WERI-Rb-1 (cell line): ENCODE measurements around the gene SF3B1.

Experiments used
- DNase-seq: peaks from one replicate; pipeline ENCODE4 v3.0.0-alpha.2; 2020
- H3K27ac ChIP-seq: fragments of 250-450 bp; sonication (Bioruptor Pico); 2 replicates; pipeline ENCODE4 v1.5.1; 2020; ENCODE audit warnings: mild to moderate bottlenecking, moderate library complexity
- H3K27me3 ChIP-seq: fragments of 250-450 bp; sonication (Bioruptor Pico); 2 replicates; pipeline ENCODE4 v1.5.1; 2021; ENCODE audit warnings: mild to moderate bottlenecking, low read depth, moderate library complexity; ENCODE audit not compliant: insufficient read depth, severe bottlenecking
- H3K36me3 ChIP-seq: fragments of 250-450 bp; sonication (Bioruptor Pico); 2 replicates; pipeline ENCODE4 v1.5.1; 2020; ENCODE audit warnings: mild to moderate bottlenecking, moderate library complexity
- H3K4me3 ChIP-seq: 2 replicates; pipeline ENCODE4 v1.5.1; 2011; ENCODE audit warnings: low read depth, mild to moderate bottlenecking, control low read depth, low read length
- H3K9me3 ChIP-seq: fragments of 250-450 bp; sonication (Bioruptor Pico); 2 replicates; pipeline ENCODE4 v1.5.1; 2021; ENCODE audit warnings: mild to moderate bottlenecking, moderate library complexity; ENCODE audit not compliant: severe bottlenecking
- TF ChIP-seq, protein P1 (sequence below): IDR thresholded peaks from 2 replicates; pipeline ENCODE4 v1.5.1; 2011; ENCODE audit warnings: low read depth, mild to moderate bottlenecking, control low read depth, inconsistent platforms, low read length

SF3B1 gene

DNA sequence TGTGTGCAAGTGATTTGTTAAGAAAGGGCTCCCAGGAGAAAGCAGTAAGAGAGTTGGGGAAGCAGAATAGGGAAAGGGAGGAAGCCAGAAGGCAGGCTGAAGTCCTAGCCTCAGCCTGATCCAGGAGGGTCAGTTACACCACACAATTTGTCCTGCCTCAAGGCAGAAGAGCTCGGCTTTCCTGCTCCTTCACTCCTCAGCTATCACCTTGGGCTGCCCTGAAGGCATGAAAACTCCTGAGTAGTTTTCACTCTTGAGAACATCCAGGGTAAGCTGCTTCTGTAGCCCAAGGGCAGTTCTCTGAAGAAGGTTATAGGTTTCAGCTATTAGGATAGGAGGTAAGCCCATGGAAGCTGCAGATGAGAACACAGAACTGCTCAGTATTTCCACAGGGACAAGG, 76.8 kb downstream of the SF3B1 start:
- Histone ChIP-seq H3K36me3 (no peaks in the 10 kb centered on the region), H3K9me3 (peaks cover 4% of the 10 kb centered on the region), H3K27ac (no peak overlapping the region), H3K4me3 (no peak overlapping the region), H3K27me3 (no peaks in the 10 kb centered on the region)
- DNase-seq = no peak
- TF ChIP-seq, protein P1, sequence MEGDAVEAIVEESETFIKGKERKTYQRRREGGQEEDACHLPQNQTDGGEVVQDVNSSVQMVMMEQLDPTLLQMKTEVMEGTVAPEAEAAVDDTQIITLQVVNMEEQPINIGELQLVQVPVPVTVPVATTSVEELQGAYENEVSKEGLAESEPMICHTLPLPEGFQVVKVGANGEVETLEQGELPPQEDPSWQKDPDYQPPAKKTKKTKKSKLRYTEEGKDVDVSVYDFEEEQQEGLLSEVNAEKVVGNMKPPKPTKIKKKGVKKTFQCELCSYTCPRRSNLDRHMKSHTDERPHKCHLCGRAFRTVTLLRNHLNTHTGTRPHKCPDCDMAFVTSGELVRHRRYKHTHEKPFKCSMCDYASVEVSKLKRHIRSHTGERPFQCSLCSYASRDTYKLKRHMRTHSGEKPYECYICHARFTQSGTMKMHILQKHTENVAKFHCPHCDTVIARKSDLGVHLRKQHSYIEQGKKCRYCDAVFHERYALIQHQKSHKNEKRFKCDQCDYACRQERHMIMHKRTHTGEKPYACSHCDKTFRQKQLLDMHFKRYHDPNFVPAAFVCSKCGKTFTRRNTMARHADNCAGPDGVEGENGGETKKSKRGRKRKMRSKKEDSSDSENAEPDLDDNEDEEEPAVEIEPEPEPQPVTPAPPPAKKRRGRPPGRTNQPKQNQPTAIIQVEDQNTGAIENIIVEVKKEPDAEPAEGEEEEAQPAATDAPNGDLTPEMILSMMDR = no peak

DNA sequence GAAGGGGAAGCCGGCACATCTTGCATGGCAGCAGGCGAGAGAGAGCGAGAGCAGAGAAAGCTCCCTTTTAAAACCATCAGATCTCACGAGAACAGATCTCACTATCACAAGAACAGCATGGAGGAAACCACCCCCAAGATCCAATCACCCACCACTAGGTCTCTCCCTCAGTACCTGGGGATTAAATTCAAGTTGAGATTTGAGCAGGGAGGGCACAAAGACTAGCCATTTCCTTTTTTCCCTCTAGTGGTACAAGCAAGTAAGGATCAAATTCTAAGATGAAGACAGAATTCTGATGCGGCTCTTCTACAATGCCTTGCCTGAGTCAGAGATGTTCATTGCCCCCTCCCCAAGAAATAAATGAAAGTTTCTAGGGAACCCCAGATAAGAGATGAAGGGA, 78.7 kb downstream of the SF3B1 start:
- DNase-seq = no peak
- no peaks in the 10 kb centered on the region for H3K27me3 ChIP-seq

DNA sequence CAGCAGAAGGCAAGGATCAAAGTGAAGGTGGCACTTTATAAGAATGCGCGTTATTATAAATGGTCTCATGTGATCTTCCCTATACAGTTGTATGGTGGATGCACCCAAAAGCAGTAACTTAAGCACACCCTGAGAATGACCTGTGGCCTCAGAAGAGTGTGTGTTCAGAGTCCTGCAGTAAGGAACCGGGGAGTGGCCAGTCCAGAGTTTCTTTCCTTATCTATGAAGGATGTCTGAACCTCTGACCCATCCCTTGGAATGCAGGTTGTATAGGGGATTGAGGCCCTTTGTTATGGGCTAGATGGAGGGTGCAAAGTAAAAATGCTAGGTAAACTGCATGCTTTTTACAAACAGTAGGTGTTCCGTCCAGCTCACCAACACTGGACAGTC, 80.7 kb downstream of the SF3B1 start:
- Histone ChIP-seq H3K27ac (no peak overlapping the region), H3K27me3 (no peaks in the 10 kb centered on the region), H3K36me3 (no peaks in the 10 kb centered on the region), H3K9me3 (no peaks in the 10 kb centered on the region), H3K4me3 (no peak overlapping the region)
- no peak for DNase-seq
- TF ChIP-seq, protein P1 = no peak

More for the DNA sequence above, 78.7 kb downstream of the SF3B1 start:
- Histone ChIP-seq H3K9me3 (peaks cover 4% of the 10 kb centered on the region), H3K4me3 (no peak overlapping the region), H3K27ac (no peak overlapping the region), H3K36me3 (no peaks in the 10 kb centered on the region)
- TF ChIP-seq, protein P1 = 0 out of 2 replicates have a peak, but pooled peaks have one; percentile 23

DNA sequence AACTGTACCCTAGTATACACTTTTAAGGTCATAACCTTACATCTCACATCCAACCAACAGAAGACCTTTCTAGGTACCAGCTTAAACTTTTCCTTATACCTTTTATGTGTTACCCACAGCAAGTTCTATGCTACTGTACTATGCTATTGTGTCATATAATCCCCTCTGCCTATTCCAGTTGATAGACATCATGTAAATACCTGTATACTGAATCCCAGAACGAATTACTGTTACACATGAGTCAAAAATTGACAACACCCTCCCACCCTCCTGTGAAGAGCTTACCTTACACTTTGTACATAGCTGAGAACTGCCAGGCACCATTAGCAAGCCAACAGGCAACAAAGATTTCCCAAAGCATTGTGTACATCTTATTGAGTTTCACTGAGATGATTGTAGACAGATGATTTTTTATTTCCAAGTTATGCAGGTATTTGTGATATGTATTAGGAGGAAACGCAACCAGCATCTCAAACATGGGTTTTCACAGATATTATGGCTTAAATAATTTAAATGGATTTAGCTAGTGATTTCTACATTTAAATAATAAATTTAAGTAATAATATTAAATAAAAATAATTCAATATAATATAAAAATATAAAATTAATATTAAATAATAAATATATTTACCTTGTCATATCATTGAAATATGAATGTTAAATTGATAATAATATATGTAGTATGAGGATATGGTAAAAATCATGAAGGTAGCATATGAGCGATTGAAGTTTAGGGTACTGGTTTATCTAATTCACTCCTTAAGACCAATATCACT, 81.2 kb downstream of the SF3B1 start:
- Histone ChIP-seq H3K4me3 (no peak overlapping the region), H3K36me3 (no peaks in the 10 kb centered on the region), H3K27me3 (no peaks in the 10 kb centered on the region), H3K27ac (no peak overlapping the region), H3K9me3 (no peaks in the 10 kb centered on the region)
- no peak for DNase-seq
- TF ChIP-seq, protein P1 = no peak

DNA sequence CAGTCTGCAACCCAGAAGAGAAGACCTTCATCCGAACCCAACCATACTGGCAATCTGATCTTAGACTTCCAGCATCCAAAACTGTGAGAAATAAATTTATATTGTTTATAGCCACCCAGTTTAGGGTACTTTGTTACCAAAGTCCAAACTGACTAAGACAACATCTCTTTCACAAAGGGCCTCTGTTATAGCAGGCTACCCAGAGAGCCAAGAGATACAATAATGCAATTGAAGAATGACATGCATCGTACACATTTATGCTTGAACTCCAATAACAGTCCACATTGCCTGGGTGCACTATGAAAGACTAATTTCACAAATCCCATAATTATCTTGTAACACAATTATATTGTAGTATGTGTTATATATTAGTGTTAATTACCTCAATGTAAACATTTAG, 85.1 kb downstream of the SF3B1 start:
- Histone ChIP-seq H3K4me3 (no peak overlapping the region), H3K36me3 (no peaks in the 10 kb centered on the region), H3K9me3 (no peaks in the 10 kb centered on the region), H3K27ac (no peak overlapping the region), H3K27me3 (no peaks in the 10 kb centered on the region)
- TF ChIP-seq, protein P1 = no peak
- DNase-seq = no peak
